Fibroblast of lung (primary cell): Measurements from ENCODE around the gene EXOSC10. TPM values are rescaled to one million over a fixed set of nuclear protein-coding genes. Genes with fewer than 3 reads are reported as not detected.
"Not testable (repeated sequence)": the region's sequence is repeated elsewhere in the genome, so short reads cannot be mapped to it uniquely, and the experiment has no call there.

Experiments
- DNase-seq, 2 donors: peaks; one replicate each; pipeline versions ENCODE4 v3.0.0 to v3.0.0-alpha.2; 2010; ENCODE audit warnings: low read depth in 2 of 2
- H2AFZ ChIP-seq: 2 replicates; pipeline ENCODE4 v1.5.1; 2012; ENCODE audit warnings: low read length, control low read depth, inconsistent platforms
- H3K27ac ChIP-seq: 2 replicates; pipeline ENCODE4 v1.5.1; 2011; ENCODE audit warnings: low read length, control low read depth; ENCODE audit not compliant: insufficient read depth
- H3K27me3 ChIP-seq: 2 replicates; pipeline ENCODE4 v1.5.1; 2011; ENCODE audit warnings: mild to moderate bottlenecking, low read length; ENCODE audit not compliant: control insufficient read depth, insufficient read depth
- H3K36me3 ChIP-seq: 2 replicates; pipeline ENCODE4 v1.5.1; 2011; ENCODE audit warnings: low read length; ENCODE audit not compliant: control insufficient read depth, insufficient read depth
- H3K4me1 ChIP-seq: 2 replicates; pipeline ENCODE4 v1.5.1; 2011; ENCODE audit warnings: low read length; ENCODE audit not compliant: control insufficient read depth, insufficient read depth; ENCODE audit errors: extremely low read depth
- H3K4me2 ChIP-seq: 2 replicates; pipeline ENCODE4 v1.5.1; 2011; ENCODE audit warnings: low read length, control low read depth; ENCODE audit not compliant: insufficient read depth; ENCODE audit errors: extremely low read depth
- H3K4me3 ChIP-seq, 4 experiments: fragments of 200-600 bp in 1 of 4; sonication (generic) in 1 of 4; replicated peaks in 1 of 4; 2 replicates each; pipeline ENCODE4 v1.5.1; 2011 to 2016; ENCODE audit warnings: low read length in 4 of 4, low read depth in 3 of 4, mild to moderate bottlenecking in 3 of 4, control low read depth in 2 of 4, inconsistent platforms in 1 of 4, mixed read lengths in 1 of 4; ENCODE audit not compliant: insufficient read depth in 1 of 4; ENCODE audit errors: control extremely low read depth in 1 of 4
- H3K79me2 ChIP-seq: 2 replicates; pipeline ENCODE4 v1.5.1; 2012; ENCODE audit warnings: mild to moderate bottlenecking, low read length, inconsistent platforms; ENCODE audit not compliant: control insufficient read depth, insufficient read depth
- H3K9ac ChIP-seq: 2 replicates; pipeline ENCODE4 v1.5.1; 2011; ENCODE audit warnings: mild to moderate bottlenecking, low read length, control low read depth; ENCODE audit not compliant: insufficient read depth
- H3K9me3 ChIP-seq: 2 replicates; pipeline ENCODE4 v1.5.1; 2012; ENCODE audit warnings: low read depth, low read length; ENCODE audit not compliant: control insufficient read depth, insufficient read depth
- H4K20me1 ChIP-seq: 2 replicates; pipeline ENCODE4 v1.5.1; 2011; ENCODE audit warnings: low read length; ENCODE audit not compliant: control insufficient read depth, insufficient read depth; ENCODE audit errors: extremely low read depth
- EZH2 ChIP-seq: IDR thresholded peaks from 2 replicates; pipeline ENCODE4 v1.5.1; 2012; ENCODE audit warnings: low read length, control low read depth, mild to moderate bottlenecking; ENCODE audit errors: missing control alignments
- polyA plus RNA-seq, 2 donors: library from polyadenylated mRNA; depleted of rRNA in 1 of 2; stranded (reverse) in 1 of 2; unstranded in 1 of 2; fragments of >200 nt; gene quantifications; 2 replicates each; pipeline ENCODE4 v1.2.1, GENCODE V29; 2011 to 2012; ENCODE audit warnings: missing spikeins in 1 of 2
- total RNA-seq: library from RNA; depleted of rRNA; stranded (reverse); fragments of >200 nt; gene quantifications from 2 replicates; pipeline ENCODE4 v1.2.1, GENCODE V29; 2014
- TF ChIP-seq, protein P1 (sequence below), 2 donors: IDR thresholded peaks in 1 of 2; conservative IDR thresholded peaks in 1 of 2; 1 replicate in 1 of 2; 2 replicates in 1 of 2; pipeline ENCODE4 v1.5.1; 2011 to 2012; ENCODE audit warnings: low read length in 2 of 2, control low read depth in 1 of 2, inconsistent platforms in 1 of 2, low read depth in 1 of 2, mild to moderate bottlenecking in 1 of 2

Gene EXOSC10
- total and polyA plus RNA-seq, 2 donors (not counting 1 experiment from before 2014, with no cell fraction given): 36.2 to 56.3 TPM

DNA sequence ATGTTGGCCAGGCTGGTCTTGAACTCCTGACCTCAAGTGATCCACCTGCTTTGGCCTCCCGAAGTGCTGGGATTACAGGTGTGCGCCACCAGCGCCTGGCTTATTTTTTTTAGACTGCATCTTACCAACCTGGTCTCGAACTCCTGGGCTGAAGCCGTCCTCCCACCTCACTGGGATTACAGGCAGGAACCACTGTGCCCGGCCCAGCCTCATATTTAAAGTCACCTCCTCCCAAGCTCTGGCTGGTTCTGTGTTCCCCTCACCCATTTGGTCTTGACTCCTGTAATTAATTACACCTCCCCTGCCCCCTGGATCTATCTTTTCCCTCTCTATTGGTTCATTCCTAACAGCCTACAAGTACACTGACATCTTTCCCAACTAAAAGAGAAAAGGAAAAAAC, 1.7 kb upstream of the EXOSC10 start:
- Histone ChIP-seq H3K4me1 (no peaks in the 10 kb centered on the region), H3K27ac (no peak overlapping the region), H3K4me2 (no peak overlapping the region), H3K79me2 (peaks cover 19% of the 10 kb centered on the region), H3K9ac (no peak overlapping the region), H2AFZ (no peak overlapping the region), H3K4me3 (no peak overlapping the region), H4K20me1 (no peaks in the 10 kb centered on the region), H3K9me3 (no peaks in the 10 kb centered on the region), H3K27me3 (no peaks in the 10 kb centered on the region), H3K36me3 (peaks cover 3% of the 10 kb centered on the region)
- no peak for TF ChIP-seq EZH2
- TF ChIP-seq, protein P1, sequence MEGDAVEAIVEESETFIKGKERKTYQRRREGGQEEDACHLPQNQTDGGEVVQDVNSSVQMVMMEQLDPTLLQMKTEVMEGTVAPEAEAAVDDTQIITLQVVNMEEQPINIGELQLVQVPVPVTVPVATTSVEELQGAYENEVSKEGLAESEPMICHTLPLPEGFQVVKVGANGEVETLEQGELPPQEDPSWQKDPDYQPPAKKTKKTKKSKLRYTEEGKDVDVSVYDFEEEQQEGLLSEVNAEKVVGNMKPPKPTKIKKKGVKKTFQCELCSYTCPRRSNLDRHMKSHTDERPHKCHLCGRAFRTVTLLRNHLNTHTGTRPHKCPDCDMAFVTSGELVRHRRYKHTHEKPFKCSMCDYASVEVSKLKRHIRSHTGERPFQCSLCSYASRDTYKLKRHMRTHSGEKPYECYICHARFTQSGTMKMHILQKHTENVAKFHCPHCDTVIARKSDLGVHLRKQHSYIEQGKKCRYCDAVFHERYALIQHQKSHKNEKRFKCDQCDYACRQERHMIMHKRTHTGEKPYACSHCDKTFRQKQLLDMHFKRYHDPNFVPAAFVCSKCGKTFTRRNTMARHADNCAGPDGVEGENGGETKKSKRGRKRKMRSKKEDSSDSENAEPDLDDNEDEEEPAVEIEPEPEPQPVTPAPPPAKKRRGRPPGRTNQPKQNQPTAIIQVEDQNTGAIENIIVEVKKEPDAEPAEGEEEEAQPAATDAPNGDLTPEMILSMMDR (conservative IDR thresholded peaks at IDR 0.05 in 1 of 2, IDR thresholded peaks at IDR 0.05 in 1 of 2; ENCODE audit: low read depth in 1 of 2, low read length in 2 of 2): no peak
- no peak for DNase-seq

DNA sequence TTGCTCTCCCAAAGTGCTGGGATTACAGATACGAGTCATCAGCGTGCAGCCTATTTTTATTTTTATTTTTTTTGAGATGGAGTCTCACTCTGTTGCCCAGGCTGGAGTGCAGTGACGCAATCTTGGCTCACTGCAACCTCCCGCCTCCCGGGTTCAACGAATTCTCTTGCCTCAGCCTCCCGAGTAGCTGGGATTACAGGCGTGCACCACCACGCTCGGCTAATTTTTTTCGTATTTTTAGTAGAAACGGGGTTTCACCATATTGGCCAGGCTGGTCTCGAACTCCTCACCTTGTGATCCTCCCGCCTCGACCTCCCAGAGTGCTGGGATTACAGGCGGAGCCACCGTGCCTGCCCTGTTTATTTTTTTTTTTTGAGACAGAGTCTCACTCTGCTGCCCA, 1.1 kb upstream of the EXOSC10 start:
- H3K4me2 ChIP-seq, H2AFZ ChIP-seq, H3K4me1 ChIP-seq, H3K36me3 ChIP-seq, H3K27me3 ChIP-seq, H4K20me1 ChIP-seq, DNase-seq, H3K4me3 ChIP-seq, H3K27ac ChIP-seq, H3K9ac ChIP-seq, H3K9me3 ChIP-seq: not testable (repeated sequence)
- peaks cover 19% of the 10 kb centered on the region for H3K79me2 ChIP-seq

DNA sequence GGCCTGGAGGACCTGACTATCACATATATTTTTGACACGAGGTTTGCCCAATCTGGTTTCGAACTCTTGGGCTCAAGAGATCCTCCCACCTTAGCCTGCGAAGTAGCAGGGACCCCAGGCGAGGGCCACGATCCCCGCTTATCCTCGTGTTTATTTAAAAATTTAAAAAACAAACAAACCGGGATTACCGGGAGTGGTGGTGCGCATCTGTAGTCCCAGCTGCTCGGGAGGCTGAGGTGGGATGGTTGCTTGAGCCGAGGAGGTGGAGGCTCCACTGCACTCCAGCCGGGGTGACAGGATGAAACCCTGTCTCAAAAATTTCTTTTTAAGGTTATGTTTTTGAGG, 452 bp upstream of the EXOSC10 start:
- Histone ChIP-seq H3K36me3 (peaks cover 5% of the 10 kb centered on the region), H3K27me3 (no peaks in the 10 kb centered on the region), H3K9me3 (no peaks in the 10 kb centered on the region), H3K9ac (peak overlapping the region; percentile 94), H3K4me2 (peak overlapping the region; percentile 49), H3K79me2 (peaks cover 19% of the 10 kb centered on the region), H2AFZ (peak overlapping the region; percentile 60), H3K4me3 (peak overlapping the region; percentile 88 to 99 (median 98)), H3K4me1 (no peaks in the 10 kb centered on the region), H4K20me1 (no peaks in the 10 kb centered on the region), H3K27ac (peak overlapping the region; percentile 85)
- TF ChIP-seq, protein P1 (conservative IDR thresholded peaks at IDR 0.05 in 1 of 2, IDR thresholded peaks at IDR 0.05 in 1 of 2; ENCODE audit: low read depth in 1 of 2, low read length in 2 of 2): no peak
- no peak for TF ChIP-seq EZH2
- DNase-seq: no peak
